NCI-H2107 treated with DMSO at 0.1 percent for 48 hours (cell line): ENCODE data around the gene RNF151.
"Not testable (repeated sequence)": the region's sequence is repeated elsewhere in the genome, so short reads cannot be mapped to it uniquely, and the experiment has no call there.

Experiments used
- DNase-seq: peaks from one replicate; lab custom pipeline; 2025; ENCODE audit not compliant: unreplicated experiment; lab: John Stamatoyannopoulos, UW

Gene RNF151, protein sequence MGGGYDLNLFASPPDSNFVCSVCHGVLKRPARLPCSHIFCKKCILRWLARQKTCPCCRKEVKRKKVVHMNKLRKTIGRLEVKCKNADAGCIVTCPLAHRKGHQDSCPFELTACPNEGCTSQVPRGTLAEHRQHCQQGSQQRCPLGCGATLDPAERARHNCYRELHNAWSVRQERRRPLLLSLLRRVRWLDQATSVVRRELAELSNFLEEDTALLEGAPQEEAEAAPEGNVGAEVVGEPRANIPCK

DNA sequence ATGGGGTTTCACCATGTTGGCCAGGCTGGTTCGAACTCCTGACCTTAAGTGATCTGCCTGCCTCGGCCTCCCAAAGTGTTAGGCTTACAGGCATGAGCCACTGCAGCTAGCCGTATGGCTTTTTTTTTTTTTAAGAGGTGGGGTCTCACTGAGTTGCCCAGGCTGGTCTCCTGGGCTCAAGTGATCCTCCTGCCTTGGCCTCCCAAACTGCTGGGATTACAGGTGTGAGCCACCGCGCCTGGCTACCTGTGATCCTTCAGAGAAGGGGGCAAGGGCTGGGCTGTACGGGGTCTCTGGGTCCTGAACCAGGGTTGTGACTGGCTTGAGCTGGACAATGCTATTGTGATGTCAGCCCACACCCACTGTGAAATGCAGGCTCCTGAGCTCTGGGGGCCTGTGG, at the start of gene RNF151:
Gene RNF151, plus strand, starts transcription at position 397 of the 400 bp plus-strand sequence. CDS start 26 bp downstream, outside the sequence.
- DNase-seq = no peak

DNA sequence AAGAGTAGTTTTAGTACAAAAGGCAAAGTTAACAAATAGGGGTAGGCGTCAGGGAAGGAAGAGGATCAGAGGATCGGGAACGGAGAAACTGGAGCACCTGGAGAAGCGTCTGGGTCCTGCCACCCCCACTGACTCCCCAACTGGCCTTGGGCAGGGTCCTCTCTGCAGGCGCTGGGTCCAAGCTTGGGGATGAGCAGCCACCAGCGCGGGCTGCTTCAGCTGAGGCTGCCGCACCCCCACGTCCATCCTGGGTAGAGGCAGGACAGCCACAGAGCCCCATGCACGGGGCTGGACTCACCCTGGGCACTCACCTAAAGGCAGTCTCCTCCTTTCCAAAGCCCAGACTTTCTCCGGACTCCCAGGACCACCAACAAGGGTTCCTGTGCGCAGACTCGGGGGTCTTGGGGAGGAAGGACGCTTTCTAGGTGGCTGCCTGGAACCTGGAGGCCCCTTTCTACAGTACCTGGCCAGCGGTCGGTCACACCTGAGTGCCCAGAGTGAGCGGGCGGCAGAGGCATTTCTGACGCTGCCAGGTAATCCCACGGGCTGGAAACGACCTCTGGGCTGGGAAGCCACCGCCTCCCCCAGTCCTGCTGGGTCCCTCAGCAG, 49.5 kb upstream of the RNF151 start:
- DNase-seq = no peak

DNA sequence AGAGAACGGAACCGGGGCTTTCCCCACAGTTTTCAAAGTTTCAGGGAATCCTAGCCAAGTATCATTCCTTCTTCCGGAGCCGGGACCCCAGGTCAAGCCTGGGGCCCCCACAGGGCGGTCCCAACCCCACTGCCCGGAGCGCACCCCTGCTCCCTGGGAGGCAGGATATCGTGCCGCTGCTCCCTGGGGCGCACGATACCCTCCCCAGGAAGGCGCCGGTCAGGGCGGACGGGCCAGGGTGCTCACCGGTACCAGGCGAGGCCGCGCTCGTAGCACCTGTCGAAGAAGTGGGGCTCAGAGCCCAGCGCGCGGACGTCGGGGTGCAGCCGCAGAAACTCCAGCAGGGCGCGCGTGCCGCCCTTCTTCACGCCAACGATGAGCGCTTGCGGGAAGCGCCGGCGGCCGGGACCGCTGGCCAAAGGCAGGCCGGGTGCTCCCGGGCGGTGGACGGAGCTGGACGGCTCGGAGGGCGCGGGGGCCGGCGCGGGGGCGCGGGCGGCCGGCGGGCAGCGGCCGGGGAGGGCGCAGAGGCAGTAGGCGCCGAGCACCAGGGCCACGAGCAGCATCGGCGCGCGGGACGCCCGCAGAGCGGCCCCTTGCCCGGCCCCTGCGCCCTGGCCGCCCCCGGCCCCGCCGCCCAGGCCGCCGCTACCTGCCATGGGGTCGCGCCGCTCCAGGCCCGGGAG, 48.8 kb upstream of the RNF151 start:
- DNase-seq = no peak

DNA sequence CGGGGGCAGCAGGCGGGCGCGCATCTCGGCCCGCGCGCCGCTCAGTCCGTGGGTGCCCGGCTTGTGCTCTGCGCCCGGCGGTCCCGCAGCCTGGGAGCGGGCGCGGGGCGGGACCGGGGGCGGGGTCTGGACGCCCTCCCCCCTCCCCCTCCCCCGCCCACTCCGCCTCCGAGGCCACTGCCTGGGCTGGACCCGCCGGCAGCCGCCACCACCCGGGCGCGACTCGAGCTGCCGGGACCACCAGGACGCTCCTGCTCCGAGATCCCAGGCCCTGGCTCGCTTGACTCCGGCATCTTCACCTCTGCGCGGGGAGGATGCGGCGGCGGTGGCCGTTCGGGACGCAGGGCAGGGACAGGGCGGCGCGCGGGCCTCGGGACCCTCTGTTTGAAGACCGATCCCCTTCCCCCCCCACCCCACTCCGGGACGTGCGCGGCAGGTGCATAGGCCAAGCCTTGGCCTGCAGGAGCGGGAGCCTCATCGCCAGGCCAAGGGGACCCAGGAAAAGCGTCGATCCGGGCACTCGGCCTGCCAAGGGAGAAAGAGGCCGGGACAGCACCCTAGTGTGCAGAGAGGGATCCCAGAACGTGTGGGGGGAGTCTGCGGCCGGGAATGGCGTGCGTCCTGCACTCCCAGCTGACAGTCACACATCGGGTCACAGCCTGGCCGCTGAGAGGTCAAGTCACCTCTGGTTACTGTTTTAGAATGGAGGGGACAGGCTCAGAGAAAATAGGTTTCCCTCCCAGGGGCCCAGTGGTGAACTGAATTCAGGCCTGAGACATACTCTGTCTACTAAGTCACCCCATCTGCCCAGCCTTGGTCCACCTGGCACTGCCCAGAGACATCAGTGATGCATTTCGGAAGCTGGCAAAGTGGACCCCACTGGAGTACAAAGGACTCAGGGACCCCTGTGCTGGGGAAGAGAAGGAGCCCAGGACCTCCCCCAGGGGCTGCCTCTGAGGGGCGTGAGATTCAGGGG, 48.0 kb upstream of the RNF151 start, which contains the start of gene HS3ST6:
Gene HS3ST6, minus strand, starts transcription at position 65 of the 976 bp plus-strand sequence. CDS start 92 bp downstream, outside the sequence.
- DNase-seq = no peak

DNA sequence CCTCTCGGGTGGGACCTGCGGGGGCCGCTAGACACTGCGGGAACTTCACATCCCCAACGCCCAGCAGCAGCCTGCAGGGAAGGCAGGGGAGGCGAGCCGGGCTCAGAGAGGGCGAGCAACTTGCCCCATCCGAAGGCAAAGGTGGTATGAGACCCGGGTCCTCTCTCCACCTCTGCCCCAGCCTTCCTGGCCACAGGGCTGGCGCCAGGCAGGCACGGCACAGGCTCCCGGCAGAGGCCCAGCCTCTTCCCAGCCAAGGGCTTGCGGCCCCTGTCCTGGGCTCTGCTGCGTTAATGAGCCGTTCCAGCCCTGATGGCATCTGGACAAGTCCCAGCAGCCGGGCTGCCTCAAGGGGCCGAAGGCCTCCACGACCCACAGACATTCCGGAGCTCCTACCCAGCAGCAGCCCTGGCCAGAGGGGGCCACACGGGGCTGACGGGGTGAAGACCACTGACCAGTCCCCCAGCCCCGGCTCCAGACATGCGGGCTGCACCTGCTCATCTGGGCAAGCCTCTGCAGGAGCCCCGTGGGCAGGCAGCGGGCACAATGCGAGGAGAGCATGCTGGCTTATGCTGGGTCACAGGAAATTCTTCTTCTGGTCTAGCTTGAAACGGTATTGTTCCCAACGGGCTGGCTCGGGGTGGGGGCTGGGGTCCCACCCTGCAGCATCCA, 47.2 kb upstream of the RNF151 start:
- no peak for DNase-seq

DNA sequence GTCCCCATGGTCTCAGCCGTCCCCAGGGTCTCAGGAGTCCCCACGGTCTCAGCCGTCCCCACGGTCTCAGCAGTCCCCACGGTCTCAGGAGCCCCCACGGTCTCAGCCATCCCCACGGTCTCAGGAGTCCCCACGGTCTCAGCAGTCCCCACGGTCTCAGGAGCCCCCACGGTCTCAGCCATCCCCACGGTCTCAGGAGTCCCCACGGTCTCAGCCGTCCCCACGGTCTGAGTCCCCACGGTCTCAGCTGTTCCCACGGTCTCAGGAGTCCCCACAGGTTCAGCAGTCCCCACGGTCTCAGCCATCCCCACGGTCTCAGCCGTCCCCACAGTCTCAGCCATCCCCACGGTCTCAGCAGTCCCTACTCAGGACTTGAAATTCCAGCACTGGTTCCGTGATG, 46.5 kb upstream of the RNF151 start:
- not testable (repeated sequence) for DNase-seq

DNA sequence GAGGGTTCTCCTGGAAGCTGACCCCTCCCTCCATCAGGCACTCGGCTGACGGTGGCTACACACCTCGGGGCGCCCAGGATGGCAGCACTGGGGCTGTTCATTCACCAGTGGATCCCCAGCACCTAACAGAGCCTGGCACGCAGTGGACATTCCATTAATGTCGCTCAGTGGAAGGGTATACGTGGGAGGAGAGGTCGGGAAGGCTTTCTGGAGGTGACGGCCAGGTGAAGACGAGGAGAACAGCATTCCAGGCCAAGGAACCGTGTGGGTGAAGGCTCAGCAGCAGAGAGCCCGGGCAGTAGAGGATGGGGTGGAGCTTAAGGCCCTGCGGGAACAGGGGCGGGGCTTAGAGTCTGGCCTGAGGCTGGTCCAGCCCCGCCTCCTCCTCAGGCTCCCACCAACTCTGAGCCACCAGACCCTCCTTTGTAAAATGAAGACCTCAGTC, 45.9 kb upstream of the RNF151 start:
- no peak for DNase-seq

DNA sequence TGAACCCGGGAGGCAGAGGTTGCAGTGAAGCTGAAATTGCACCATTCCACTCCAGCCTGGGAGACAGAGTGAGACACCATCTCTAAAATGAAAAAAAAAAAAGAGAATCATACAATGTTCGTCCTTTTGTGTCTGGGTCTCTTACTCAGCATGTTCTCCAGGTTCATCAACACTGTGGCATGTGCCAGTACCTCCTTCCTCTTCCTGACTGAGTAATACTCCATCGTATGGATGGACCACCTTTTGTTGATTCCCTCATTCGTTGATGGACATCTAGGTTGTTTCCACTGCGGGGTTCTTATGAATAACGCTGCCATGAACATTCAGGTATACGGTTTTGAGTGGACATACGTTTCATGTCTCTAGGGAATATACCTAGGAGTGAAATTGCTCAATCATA, 44.3 kb upstream of the RNF151 start:
- no peak for DNase-seq

DNA sequence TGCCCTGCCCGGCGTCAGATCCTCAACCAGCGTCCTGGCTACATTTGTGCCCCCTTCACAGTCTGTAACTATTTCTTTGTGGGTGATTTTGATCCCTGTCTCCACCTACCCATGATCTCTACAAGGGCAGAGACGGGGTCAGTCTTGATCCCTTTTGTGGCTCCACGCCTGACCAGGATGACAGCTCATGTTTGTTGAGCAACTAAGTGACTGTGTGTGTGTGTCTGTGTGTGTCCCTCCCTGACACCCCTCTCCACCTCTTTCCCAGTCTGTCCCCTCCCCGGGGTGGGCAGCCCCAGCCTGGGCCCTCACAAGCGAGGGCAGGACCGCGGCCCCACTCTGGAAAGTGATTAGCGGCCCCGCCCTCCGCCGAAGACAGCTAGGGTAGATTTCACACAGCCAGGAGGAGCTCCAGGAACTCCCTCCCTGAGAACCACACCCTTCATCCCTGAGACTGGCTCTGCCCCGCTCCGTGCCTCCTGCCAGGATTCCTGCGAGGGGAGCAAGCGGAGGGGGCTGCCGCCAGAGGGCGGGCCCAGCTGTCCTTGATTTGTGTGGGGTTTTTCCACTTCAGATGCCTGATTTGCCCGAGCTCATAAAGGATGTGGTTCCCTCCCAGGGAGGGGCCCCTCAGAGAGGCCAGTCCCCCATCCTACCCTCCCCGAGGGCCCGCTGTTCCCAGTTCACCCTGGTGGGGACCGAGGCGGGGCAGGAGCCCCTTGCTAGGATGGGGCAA, 43.2 kb upstream of the RNF151 start:
- DNase-seq = no peak

DNA sequence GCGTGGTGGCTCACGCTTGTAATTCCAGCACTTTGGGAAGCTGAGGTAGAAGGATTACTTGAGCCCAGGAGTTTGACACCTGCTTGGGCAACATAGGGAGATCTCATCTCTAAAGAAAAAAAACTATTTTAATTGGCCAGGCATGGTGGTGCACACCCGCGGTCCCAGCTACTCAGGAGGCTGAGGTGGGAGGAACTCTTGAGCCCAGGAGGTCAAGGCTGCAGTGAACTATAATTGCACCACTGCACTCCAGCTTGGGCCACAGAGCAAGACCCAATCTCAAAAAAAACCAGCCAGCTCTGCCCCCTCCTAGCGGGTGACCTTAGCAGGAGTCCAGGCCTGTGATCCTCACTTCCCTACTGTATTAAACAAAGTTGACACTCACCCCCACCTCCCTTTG, 42.6 kb upstream of the RNF151 start:
- no peak for DNase-seq

DNA sequence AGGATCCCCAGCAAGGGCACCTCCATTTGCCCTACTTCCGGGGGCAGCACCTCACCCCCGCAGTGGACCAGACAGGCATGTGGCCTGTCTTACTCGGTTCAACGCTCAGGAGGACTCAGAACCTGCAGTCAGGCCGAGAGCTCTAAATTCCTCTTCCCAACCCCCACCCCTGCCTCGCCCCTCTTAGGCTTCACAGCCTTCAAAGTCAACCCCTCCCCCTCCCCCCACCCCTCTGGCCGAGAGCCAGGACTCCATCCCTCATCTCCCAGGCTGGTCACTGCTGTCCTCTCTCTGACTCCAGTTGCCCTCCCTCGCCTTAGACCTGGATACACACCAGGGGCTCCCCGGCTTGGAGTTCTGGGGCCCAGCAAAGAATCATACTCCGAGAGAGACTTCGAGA, 40.4 kb upstream of the RNF151 start:
- no peak for DNase-seq

DNA sequence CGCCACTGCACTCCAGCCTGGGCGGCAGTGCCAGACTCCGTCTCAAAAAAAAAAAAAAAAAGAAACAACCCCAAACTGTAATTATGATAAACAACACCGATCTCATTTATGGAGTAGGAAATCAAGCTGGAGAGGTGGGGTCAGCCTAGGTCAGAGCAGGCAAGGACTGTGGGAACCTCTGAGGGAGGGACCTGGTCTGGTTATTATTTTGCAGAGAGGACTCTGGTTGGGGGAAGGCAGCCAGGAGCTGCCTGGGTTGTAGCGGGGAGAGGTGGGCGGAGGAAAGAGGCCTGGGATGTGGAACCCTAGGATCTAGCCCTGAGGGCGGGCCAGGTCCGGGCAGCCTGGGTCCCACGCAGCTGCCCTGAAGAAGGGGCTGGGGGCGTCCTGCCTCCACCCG, 37.6 kb upstream of the RNF151 start:
- no peak for DNase-seq

DNA sequence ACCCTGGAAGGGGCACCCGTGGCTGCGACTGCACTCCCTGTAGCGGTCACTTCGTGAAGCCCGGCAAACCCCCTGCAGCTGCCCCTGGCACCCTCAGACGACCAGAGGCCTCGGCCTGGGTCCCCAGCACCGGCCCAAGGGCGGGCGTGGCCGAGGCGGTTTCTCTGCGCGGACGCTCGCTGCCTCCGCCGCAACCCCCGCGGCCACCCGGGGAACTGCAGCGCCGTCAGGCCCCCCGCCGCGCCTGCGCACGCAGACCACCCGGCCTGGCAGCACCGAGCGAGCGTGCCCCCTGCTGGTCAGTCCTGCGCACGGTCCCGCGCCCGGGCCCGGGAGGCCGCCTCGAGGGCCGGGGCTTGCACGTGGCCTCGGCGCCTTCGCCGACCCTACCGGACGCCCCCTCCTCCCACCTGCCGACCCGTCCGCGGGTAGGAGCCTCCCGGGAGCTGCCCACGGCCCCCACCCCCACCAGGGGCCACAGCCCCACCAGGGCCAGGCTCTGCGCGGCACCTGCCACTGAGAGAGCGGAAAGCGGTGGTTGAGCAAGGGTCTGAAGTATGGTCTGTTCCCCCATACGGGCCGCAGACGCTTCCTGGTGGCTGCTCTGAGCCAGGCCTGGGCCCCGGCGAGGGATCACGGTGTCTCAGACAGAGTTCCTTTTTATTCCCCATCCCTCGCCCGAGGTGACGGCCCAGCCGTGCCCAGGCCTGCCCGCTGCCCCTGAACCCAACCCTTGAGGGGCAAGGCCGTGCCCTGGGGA, 36.9 kb upstream of the RNF151 start:
- DNase-seq = peak; percentile 14

DNA sequence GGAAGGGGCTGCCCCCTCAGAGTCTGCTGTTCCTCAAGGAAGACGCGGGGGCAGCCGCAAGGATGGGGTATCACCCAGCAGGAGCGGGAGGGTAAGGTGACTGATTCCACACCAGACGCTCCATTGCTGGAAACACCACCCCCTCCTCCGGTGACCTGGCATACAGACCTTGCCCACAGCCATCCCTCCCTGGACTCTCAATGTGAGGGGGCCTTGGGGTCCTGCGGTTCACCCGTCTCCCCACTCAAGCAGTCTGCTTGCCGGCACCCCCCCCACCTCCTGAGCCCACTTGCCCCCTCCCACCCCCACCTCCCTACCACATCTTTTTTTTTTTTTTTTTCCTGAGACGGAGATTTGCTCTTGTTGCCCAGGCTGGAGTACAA, 36.3 kb upstream of the RNF151 start:
- no peak for DNase-seq

DNA sequence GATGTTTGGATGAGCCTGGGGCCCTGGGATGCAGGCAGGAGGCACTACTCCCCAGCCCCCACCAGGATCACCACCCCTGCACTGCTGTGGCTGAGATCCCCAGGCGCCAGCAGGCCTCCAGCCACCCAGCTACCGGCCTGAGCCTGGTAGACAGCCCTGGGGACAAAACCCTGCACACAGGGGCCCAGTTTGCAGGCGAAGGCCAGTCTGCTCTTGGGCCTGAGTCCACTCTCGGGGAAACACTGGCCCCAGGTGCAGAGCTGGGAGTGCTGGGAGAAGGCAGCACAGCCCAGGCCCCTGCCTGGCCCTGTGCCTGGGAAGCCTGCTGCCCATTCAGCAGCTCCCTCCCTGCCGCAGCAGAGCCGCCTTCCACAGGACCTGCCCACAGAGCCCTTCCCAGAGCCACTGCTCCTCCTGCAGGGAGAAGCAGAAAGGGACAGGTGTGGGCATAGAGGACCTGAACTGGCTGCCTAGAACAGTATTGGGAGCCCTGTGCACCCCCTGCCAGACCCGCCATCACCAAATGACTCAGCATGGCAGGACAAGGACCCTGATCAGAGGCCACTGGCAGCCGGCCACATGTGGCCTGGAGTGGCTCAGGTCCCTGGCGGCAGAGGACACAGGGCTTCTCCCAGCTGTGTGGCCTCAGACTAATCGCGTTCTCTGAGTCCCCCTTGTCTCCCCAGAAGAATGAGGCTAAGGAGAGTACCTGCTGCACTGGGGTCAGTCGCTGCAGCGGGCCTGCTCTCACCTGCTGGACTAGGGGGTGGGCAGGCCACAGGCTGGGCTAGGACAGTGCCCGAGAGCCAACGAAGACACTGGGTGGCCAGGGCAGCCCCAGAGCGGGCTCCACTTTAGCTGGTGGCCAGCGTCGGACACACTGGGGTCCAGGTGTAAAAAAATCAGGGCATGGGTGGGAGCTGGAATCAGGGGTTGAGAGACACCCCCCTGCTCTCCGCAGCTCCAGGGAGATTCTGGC, 34.3 kb upstream of the RNF151 start:
- DNase-seq = peak; percentile 24

DNA sequence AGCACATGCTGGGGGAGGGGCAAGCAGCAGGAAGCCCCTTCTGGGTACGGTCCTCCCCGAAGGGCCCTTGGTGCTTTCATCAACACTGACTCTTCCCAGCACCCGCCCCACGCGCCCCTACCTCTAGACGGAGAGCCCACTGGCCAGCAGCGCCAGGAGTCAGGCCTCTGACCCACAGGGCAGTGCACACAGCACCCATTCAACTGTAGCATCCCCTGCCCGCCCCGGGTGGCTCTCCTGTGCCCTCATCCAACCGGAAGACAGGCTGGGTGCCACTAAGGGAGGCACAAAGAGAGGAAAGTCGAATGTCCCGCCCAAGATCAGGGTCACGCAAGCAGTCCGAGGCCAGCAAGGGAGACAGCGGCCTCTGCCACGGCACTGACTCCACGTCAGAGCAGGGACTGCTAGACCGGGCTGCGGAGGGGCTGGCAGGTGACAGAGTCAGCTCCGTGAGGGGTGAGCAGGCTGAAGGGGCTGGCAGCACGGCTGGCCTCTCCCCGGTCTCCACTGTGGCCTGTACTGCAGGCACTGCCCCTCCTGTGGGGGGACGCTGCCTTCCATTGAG, 33.5 kb upstream of the RNF151 start:
- DNase-seq = no peak

DNA sequence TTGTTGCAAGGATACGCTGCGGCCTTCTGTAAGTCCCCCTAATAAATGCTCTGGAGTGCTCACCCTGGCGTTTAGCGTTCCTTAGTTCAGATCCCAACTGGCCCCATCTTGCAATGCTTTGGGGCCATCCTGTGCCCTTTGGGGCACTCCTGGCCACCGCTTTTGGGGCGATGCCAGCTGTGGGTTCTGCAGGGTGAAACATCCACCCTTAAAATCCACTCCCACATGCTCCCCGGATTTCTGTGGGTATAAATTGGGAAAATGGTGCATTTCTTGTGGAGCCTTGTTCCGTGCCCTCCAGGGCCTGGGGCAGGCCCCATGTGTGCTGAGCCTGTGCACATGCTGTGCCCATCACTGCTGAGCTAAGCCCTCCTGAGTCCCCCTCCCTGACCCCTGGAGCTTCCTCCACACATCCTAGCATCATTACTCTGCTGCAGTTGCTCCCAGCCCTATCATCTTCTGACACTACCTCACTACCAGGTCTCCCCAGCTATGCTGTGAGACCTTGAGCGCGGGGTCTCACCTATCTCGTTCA, 29.6 kb upstream of the RNF151 start:
- no peak for DNase-seq
